ENCODE results near the gene AKAP6.

AKAP6 gene

GRCh38 chr14:32667791-32668190 lies 338.7 kb downstream of the AKAP6 start:
- DNase-seq (ENCODE audit: low spot score) = no peak

DNA sequence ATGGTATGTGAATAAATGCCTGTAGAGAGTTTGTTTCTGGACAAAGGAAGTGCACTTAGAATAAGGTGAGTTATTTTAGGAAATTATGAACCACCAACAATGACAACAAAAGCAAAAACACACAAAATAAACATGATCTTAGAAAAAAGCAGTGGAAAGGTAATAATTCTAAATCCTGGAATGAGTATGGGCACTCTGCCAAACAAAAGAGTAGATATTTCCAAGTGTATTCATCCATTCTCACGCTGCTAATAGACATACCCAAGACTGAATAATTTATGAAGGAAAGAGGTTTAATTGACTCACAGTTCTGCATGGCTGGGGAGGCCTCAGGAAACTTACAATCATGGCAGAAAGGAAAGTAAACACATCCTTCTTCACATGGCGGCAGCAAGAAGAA lies 340.3 kb downstream of the AKAP6 start:
- DNase-seq (ENCODE audit: low spot score) = no peak

- DNase-seq (ENCODE audit: low spot score) = no peak
These were observed 346.3 kb downstream of the AKAP6 start for GRCh38 chr14:32675433-32675832.

DNA sequence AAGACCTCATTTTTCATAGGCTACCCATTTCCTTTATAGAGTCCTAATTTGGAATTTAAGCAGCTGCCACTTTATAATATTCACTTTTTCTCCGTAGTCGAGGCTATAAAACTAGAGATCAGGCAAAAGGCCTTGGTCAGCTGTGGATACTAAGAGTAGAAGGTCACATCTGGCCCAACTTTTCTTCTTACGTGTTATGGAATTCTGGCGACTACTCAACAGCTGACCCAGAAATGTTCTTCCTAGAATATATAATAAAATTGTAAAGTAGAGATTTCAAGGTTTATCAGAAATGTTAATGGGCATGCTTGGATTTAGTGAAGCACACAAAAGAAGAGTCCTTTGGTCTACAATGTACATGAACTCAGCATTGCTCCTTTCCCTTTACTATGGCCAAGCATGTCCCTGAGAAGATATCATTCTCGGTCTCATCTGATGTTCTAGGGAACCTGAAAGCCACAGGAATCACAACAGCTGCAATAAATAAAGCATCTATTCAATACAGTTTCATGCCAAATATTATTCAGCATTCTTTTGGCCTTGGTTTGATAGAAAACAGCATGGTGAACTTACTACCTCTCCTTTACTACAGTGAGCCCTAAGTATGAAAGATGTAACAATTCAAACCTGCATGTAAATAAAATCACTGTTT lies 348.2 kb downstream of the AKAP6 start:
- no peak for DNase-seq (ENCODE audit: low spot score)

DNA sequence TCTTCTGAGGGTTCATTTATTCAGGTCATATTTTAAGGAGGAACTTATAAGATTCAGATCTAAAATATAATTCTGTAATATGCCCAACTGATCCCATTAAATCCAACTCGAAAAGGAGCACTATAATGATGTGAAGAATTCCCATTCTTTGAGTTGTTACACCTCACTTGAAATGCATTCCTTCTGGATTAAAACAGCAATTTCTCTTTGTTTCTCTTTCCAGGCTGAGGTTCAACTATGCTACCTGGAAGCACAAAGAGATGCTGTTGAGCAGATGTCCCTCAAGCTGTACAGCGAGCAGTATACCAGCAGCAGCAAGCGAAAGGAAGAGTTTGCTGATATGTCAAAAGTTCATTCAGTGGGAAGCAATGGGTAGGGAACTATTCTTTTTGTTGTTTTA lies 349.0 kb downstream of the AKAP6 start:
- no peak for DNase-seq (ENCODE audit: low spot score)

DNA sequence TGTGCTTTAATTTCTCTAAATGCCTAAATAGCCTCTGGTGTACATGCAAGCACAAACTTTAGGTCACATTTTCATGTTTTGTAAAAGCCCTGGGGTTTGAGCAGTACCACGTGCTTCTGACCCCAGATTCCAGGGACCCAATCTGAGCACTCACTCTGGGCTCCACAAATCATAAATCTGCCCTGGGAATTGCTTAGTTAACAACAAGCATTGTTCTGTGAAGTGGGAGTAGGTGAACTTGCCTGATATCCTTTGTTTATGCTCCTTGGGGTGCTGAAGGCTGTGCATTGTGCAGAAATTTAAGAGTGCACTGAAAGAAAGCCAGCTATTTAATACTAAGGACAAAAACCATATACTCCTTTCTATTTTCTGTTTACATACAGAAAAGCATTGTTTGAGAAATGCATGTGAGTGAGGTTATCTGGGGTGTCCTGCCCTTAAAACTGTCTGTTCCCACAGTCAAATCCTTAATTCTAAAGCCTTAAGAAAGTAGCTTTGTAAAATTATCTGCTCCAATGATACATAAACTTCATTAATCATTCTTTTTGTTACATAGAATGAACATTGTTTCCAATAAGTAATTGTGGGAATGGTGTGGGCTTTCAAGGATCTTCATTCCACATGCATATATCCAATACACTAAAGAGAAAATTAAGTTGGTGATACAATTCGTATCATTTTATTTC lies 351.0 kb downstream of the AKAP6 start:
- DNase-seq (ENCODE audit: low spot score) = no peak

GRCh38 chr14:32681598-32681997 lies 352.5 kb downstream of the AKAP6 start:
- DNase-seq (ENCODE audit: low spot score) = no peak

GRCh38 chr14:32682214-32682613 lies 353.1 kb downstream of the AKAP6 start:
- DNase-seq (ENCODE audit: low spot score) = no peak

DNA sequence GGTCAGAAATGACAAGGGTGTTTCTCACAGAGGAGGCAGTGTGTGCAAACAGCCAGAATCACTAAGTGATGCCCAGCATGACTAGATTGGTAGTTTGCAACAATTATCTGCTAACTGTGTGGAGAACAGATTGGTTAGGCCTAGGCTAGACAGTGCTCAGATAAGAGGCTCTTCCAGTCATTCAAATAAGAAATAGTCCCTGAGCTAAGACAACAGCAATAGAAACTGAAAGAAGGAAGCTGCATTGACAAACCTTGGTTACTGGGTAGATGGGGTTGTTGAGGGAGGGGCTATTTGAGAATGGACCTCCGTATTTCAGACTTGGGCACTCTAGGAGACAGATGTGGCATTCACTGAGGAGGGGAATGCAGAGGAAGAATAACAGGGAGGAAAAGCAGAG lies 354.6 kb downstream of the AKAP6 start:
- DNase-seq (ENCODE audit: low spot score) = no peak

DNA sequence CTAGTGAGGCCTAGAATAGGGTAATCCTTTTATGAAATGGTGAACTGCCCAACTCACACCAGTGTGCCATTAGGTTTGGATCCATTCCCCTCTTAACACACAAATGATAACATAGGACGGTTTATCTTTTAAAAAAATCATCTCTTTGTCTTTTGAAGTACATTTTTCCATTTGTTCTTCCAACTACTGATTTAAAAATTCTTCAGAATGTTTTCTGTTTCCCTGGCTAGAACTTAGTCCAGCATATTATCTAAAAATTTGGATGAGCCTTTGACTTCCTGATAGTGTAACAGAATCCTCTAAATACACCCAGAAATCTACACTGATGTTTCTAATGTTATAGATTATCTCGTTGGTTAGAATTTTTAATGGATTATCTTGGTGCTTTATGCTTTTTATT lies 359.8 kb downstream of the AKAP6 start:
- DNase-seq (ENCODE audit: low spot score) = no peak

DNA sequence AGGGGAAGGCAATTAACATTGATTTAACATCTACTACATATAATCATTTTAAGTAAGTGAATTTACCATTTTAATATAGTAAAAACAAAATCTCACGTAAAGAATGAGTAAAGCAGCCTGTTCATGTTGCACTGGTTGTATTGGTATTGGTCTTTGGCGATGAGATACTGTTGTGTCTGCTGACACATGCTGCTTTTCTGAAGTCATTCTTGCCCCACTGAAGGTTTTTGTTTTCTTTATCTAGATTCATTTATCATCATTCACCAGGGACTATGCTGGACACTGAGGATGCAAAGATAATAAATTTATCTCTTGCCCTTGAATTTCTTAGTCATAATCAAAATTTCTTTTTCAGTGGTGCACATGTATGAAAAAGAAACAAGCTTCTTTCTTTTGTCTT lies 363.3 kb downstream of the AKAP6 start:
- no peak for DNase-seq (ENCODE audit: low spot score)

DNA sequence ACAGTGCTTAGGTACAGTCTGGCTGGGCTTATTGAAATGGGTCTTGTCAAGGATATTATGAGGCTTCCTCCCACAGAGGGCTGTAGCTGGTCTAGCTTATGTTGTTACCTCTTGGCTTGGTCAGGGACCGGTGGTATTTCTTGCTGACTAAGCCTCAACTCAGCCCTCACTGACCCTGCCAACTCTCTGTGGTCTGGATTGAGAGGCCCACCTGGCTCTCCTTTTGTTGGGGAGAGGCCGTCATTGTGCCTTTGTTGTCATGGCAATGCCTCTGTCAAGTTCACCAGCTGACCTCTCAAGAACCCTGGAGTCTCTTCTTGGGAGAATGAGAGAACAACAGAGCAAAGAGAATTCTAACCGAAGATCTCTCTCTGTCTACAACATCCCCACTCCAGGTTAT lies 364.0 kb downstream of the AKAP6 start:
- no peak for DNase-seq (ENCODE audit: low spot score)

- no peak for DNase-seq (ENCODE audit: low spot score)
These were observed 365.8 kb downstream of the AKAP6 start for GRCh38 chr14:32694795-32695449.

- DNase-seq (ENCODE audit: low spot score) = no peak
These were observed 367.4 kb downstream of the AKAP6 start for GRCh38 chr14:32696325-32697091.

- DNase-seq (ENCODE audit: low spot score) = no peak
These were observed 368.0 kb downstream of the AKAP6 start for GRCh38 chr14:32697114-32697513.

DNA sequence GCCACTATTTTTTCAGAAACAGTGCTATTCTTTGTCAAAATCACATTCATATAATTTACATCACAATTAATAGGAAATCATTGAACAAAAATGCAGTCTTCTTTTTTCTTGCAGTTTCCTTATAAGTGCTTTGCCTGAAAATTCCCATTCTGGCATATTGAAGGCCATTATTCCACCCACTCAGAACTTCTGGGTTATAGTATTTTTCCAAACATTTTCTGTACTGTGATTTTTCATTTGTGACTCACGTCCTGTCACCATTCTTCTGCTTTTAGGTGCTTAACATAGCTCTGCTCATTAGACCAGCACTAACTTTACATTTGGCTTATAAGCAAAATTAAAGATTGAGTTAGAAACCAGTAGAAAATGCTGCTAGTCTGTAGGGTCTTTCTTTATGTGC lies 368.6 kb downstream of the AKAP6 start:
- DNase-seq (ENCODE audit: low spot score) = no peak

- no peak for DNase-seq (ENCODE audit: low spot score)
These were observed 369.7 kb downstream of the AKAP6 start for GRCh38 chr14:32698831-32699230.

DNA sequence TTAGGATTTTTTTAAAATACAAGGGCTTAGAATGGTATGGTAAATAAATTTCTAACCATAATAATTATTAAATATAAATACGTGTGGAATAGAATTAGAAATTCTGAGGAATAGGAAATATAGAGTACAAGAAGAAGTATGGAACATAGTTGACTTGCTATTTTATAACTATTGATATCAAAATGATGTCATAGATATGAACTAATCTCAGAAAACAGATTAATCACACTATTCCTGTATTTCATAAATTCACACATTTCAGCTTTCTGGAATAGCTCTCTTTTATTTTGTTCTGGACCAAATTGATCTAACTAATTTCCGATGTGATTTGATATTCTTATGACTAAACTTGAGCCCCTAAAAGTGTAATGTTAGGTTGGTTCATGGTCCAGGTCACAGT lies 372.4 kb downstream of the AKAP6 start:
- DNase-seq (ENCODE audit: low spot score) = no peak

- no peak for DNase-seq (ENCODE audit: low spot score)
These were observed 373.0 kb downstream of the AKAP6 start for GRCh38 chr14:32702088-32702487.

GRCh38 chr14:32702562-32702961 lies 373.5 kb downstream of the AKAP6 start:
- DNase-seq (ENCODE audit: low spot score) = no peak

DNA sequence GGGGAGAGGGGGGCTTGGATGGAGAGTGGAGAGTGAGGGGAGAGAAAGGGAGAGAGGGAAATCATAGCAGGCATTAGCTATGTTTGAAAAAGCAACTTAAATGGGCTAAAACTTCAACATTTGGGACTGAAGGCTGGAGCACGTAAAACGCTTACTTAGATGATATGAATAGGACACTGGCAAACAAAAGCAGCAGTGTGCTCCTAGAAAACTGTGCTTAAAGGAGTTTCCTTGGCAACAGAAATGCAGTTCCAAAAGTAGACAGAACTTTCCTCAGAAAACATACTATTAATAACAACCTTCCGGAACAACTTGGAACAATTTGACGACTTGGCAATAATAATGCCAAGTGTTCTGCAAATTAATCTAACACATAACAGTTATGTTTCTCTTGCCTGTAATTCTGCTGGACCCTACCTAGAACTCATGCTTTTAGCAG lies 374.1 kb downstream of the AKAP6 start:
- DNase-seq (ENCODE audit: low spot score) = no peak

DNA sequence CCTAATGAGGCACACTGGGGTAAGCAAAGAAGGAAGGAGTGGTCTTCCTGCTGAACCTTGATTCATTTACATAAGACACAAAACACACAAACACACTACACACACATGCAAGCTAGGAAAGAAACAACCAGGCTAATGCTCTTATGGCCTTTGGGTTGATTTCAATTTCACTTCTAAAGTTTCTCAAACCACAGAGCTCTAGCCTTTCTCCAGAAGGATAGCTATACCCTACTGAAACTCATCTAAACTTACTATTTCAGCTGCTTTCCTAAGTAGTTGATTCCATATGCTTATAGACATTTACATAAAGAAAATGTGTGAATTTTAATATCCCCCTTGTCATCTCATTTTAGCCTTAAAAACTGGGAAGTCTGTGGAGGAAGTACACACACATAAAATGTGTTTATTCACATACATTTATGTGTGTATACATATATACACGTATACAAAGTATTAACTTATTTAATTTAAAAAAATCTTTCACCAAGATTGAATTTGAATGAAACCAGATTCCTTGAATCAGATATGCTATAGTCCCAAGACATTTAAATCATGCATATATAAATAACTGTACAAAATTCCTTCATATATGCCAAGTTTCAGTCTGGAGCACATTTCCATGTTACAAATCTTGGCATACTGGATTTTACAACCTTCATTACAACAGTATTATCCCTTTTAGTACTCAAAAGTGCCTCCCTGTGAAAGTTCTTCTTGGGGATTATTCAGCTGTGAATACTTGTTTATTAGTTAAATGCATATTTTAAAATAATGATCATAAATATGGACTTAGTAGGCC lies 377.8 kb downstream of the AKAP6 start:
- DNase-seq (ENCODE audit: low spot score) = no peak

All from cerebellar cortex (tissue), 1 donor.